Activated CD4-positive, alpha-beta memory T cell treated with anti-CD3 and anti-CD28 coated beads, Interleukin-2, amount 10 ng/mL, durations not matched to agents 7 days and 5 days (primary cell): ENCODE results near the gene ERBB2. TPM values are rescaled to one million over a fixed set of nuclear protein-coding genes. Genes with fewer than 3 reads are reported as not detected.

ENCODE experiments used
- CTCF ChIA-PET: fragments of 350-600 bp; sonication (Branson Sonifier 250); formaldehyde crosslinking; loops from one replicate; lab custom pipeline; 2021; ENCODE audit warnings: antibody characterized with exemption, inconsistent platforms; lab: Charles Lee
- POLR2A ChIA-PET: fragments of 350-600 bp; sonication (Branson Sonifier 250); formaldehyde crosslinking; loops from one replicate; lab custom pipeline; 2021; ENCODE audit warnings: antibody characterized with exemption; lab: Charles Lee
- DNase-seq: peaks from one replicate; pipeline ENCODE4 v3.0.0-alpha.2; 2020
- H3K27ac Mint-ChIP-seq: one replicate; pipeline ENCODE4 v1.8.0; 2021; ENCODE audit warnings: mild to moderate bottlenecking, mixed read lengths
- H3K27me3 Mint-ChIP-seq: one replicate; pipeline ENCODE4 v1.8.0; 2021; ENCODE audit warnings: mixed read lengths
- H3K36me3 Mint-ChIP-seq: one replicate; pipeline ENCODE4 v1.8.0; 2021; ENCODE audit warnings: low read depth, mixed read lengths
- H3K4me1 Mint-ChIP-seq: one replicate; pipeline ENCODE4 v1.8.0; 2021; ENCODE audit warnings: mixed read lengths
- H3K4me3 Mint-ChIP-seq: one replicate; pipeline ENCODE4 v1.8.0; 2021; ENCODE audit warnings: mild to moderate bottlenecking, mixed read lengths
- H3K9me3 Mint-ChIP-seq: one replicate; pipeline ENCODE4 v1.8.0; 2021; ENCODE audit warnings: mixed read lengths
- total RNA-seq, 2 experiments: library from RNA; stranded (reverse); gene quantifications; one replicate each; pipeline ENCODE4 v1.2.3, GENCODE V29; 2021

Gene ERBB2
- total RNA-seq, 2 experiments from 2014 or later, result 5.1 to 6.0 TPM

DNA sequence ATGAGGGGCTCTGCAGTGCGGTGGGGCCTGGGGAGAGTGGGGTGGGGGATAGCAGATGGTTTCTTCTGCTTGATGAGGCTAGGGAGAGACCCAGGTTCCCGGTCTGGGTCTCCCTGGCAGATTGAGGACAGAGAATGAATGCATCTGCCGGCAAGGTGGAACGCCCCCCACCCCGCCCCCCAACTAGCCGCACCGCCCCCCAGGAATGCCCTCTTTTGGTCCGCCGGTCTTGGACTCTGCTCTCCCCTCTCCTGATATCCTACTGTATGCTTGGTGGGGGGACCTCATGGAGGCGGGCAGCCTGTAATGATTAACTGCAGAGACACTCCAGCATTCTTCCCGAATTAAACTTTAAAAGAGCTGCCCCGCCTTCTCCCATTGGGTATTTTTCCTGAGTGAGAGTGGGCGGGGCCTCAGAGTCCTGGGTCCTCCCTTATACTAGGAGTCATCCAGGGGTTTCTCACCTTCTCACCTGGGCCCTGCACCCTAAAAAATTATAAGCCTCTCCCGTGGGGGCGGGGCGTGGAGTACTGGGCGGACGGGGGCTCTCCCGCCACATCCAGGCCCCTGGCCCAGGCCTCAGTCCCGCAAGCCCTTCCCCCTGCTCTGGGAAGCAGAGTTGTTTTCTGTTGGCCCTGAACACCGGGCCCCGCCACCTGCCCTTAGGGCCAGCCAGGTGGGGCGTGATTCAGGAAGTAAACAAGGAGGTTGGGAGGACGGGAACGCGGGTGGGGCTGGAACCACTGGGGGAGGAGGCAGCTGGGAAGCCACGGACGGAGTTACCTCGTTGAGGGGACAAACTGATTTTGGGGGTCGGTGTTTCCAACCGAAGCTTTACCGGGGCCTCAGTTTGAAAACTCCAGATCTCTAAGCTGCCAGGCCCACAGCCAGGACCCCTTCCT, 39.4 kb downstream of the ERBB2 start:
- no peak for DNase-seq
- peaks cover 24% of the 10 kb centered on the region for H3K4me1 Mint-ChIP-seq
- no peak overlapping the region for H3K4me3 Mint-ChIP-seq
- CTCF ChIA-PET, result interaction anchor here (0.6 kb wide), 1 partner anchor 9 kb away, joined by 3 read pairs; the partner anchor contains the start of gene MIEN1
- no peak overlapping the region for H3K27ac Mint-ChIP-seq
- POLR2A ChIA-PET, result interaction anchor here (1.8 kb wide), 1 partner anchor 9 kb away, joined by 6 read pairs; the partner anchor contains the start of gene MIEN1
- peaks cover 17% of the 10 kb centered on the region for H3K27me3 Mint-ChIP-seq
- H3K36me3 Mint-ChIP-seq, result no peaks in the 10 kb centered on the region
- H3K9me3 Mint-ChIP-seq, result no peaks in the 10 kb centered on the region

DNA sequence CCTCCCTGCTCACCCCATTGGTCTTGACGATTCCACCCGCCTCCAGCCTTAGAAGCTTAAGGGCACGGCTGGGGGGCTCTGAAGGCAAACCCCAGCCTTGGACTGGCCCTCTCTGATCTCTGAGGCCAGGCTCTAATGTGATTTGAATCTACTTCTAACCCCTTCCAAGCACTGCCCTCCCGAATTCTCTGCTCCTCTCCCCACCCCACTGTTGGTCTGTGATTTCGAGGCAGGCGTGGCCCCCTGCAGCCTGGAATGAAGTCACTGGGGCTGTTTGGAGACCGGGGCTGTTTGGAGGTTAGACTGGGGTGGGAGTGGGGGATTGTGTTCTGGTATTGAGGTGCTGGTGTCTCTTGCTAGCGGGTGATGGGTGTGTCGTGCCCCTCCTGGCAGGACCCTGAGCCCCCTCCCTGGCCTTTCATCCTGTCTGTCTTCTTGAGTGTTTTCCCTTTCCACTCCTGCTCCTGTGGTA, 40.1 kb downstream of the ERBB2 start:
- H3K36me3 Mint-ChIP-seq, result no peaks in the 10 kb centered on the region
- ChIA-PET POLR2A (interaction anchor here (1.8 kb wide), 1 partner anchor 10 kb away, joined by 6 read pairs; the partner anchor contains the start of gene MIEN1), CTCF (no interaction called here)
- H3K27me3 Mint-ChIP-seq, result peaks cover 17% of the 10 kb centered on the region
- peaks cover 24% of the 10 kb centered on the region for H3K4me1 Mint-ChIP-seq
- no peak overlapping the region for H3K4me3 Mint-ChIP-seq
- H3K27ac Mint-ChIP-seq, result no peak overlapping the region
- H3K9me3 Mint-ChIP-seq, result no peaks in the 10 kb centered on the region
- DNase-seq, result no peak

DNA sequence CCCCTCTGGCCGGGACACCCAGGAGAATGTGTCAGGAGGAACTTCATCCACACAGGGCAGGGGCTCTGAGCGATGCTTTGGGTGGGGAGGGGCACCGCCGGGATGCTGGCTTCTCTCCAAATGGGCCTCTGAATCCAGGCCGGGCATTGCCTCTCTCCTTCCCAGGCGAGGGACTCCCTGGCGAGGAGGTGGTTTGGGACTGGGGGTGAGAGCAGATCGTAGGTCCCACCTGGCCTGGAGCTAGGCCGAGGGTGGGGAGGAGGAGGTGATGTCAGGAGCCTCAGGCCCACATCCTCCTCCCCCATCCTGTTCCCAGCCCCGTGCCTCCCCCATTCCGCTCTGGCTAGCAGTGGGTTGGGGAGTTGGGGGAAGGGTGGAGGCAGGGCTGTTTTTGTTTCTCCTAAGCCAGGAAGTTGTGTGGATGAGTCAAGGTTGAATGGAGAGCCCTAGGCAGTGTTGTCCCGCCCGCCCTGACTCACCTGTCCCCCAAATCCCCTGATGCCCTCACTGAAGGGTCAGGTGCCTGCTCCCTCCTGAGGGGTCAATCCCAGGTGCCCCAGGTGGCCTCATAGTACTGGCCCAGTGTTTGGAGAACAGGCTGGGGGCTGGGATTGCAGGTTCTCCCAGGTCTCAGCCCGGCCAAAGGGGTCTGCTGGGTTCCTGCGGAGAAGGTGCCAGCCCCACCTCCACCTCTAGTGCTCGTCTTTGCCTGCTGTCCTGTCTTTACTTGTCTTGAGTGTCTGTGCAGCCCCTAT, 40.7 kb downstream of the ERBB2 start:
- H3K36me3 Mint-ChIP-seq, result no peaks in the 10 kb centered on the region
- H3K27ac Mint-ChIP-seq, result no peak overlapping the region
- no peak overlapping the region for H3K4me3 Mint-ChIP-seq
- H3K4me1 Mint-ChIP-seq, result peaks cover 24% of the 10 kb centered on the region
- ChIA-PET POLR2A (interaction anchor here (1.8 kb wide), 1 partner anchor 10 kb away, joined by 6 read pairs; the partner anchor contains the start of gene MIEN1), CTCF (no interaction called here)
- H3K27me3 Mint-ChIP-seq, result peaks cover 16% of the 10 kb centered on the region
- DNase-seq, result no peak
- H3K9me3 Mint-ChIP-seq, result no peaks in the 10 kb centered on the region

DNA sequence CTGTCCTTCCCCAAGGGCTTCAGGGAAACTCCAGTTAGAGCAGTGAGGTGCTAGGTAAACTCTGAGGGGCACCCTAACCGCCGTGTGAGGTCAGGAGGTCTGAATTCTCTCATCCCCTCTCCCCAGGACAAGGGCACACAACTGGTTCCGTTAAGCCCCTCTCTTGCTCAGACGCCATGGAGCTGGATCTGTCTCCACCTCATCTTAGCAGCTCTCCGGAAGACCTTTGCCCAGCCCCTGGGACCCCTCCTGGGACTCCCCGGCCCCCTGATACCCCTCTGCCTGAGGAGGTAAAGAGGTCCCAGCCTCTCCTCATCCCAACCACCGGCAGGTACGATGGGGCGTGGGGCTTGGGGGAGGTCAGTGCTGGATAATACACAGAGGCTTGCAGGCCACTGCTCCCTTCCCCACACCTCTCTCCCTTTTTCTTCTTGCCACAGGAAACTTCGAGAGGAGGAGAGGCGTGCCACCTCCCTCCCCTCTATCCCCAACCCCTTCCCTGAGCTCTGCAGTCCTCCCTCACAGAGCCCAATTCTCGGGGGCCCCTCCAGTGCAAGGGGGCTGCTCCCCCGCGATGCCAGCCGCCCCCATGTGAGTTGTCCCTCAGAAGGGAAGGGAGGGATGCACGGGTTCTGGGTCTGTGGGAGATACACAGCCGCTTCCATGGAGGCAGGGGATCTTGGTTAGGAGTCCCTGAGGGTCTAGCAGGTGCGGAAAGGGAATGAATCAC, 42.4 kb downstream of the ERBB2 start:
- H3K4me3 Mint-ChIP-seq, result no peak overlapping the region
- H3K4me1 Mint-ChIP-seq, result peaks cover 24% of the 10 kb centered on the region
- POLR2A ChIA-PET, result no interaction called here
- H3K27ac Mint-ChIP-seq, result no peak overlapping the region
- no peak for DNase-seq
- peaks cover 6% of the 10 kb centered on the region for H3K27me3 Mint-ChIP-seq
- CTCF ChIA-PET, result interaction anchor here (0.6 to 0.7 kb wide), 2 partner anchors 13 to 218 kb away, joined by 3 to 4 read pairs; no protein-coding TSS in a partner anchor
- no peaks in the 10 kb centered on the region for H3K36me3 Mint-ChIP-seq
- H3K9me3 Mint-ChIP-seq, result no peaks in the 10 kb centered on the region

DNA sequence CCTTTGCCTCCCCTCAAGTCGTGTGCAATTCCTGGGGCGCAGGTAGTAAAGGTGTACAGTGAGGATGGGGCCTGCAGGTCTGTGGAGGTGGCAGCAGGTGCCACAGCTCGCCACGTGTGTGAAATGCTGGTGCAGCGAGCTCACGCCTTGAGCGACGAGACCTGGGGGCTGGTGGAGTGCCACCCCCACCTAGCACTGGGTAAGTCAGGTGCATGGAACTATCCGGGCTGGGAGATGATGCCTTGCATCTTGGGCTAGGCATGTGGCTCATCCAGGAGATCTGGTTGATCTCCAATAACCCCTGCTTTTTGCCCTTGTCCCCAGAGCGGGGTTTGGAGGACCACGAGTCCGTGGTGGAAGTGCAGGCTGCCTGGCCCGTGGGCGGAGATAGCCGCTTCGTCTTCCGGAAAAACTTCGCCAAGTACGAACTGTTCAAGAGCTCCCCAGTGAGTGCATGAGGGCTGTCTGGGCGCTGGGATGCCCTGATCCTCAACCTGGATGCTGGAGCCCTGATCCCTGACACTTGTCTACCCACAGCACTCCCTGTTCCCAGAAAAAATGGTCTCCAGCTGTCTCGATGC, 43.1 kb downstream of the ERBB2 start:
- Mint-ChIP-seq H3K4me3 (no peak overlapping the region), H3K27me3 (peaks cover 3% of the 10 kb centered on the region), H3K36me3 (no peaks in the 10 kb centered on the region), H3K27ac (no peak overlapping the region), H3K9me3 (no peaks in the 10 kb centered on the region), H3K4me1 (peaks cover 24% of the 10 kb centered on the region)
- ChIA-PET POLR2A (no interaction called here), CTCF (interaction anchor here (0.6 to 0.7 kb wide), 2 partner anchors 14 to 217 kb away, joined by 3 to 4 read pairs; no protein-coding TSS in a partner anchor)
- DNase-seq, result no peak

DNA sequence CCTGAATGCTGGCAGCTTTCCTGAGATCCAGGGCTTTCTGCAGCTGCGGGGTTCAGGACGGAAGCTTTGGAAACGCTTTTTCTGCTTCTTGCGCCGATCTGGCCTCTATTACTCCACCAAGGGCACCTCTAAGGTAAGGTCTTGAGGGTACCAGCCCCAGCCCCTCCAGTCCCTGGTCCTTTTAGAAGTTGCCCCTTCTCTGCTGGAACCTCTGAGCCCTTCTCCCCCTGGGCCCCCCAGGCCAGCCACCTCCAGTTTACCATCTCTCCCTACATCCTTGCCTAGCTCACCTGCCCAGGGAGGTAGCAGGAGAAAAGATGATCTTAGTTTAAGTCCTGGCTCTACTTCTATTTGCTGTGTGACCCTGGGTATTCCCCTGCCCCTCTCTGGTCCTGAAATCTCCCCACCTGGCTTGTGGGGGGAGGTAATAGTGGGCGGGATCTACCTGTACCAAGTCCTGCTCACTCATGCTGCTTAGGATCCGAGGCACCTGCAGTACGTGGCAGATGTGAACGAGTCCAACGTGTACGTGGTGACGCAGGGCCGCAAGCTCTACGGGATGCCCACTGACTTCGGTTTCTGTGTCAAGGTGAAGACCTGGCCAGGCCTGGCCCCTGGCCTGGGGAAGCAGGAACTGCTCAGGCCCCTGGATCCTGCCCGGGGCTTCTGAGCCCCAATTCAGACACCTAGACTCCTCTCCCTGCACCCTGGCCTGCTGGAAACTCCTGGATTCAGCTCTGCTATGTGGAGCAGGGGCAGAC, 44.4 kb downstream of the ERBB2 start:
- H3K27ac Mint-ChIP-seq, result no peak overlapping the region
- H3K27me3 Mint-ChIP-seq, result no peaks in the 10 kb centered on the region
- no peaks in the 10 kb centered on the region for H3K9me3 Mint-ChIP-seq
- POLR2A ChIA-PET, result interaction anchor here (0.5 to 0.7 kb wide), 2 partner anchors 13 to 33 kb away, joined by 3 read pairs; no protein-coding TSS in a partner anchor
- DNase-seq, result no peak
- no peaks in the 10 kb centered on the region for H3K36me3 Mint-ChIP-seq
- no peak overlapping the region for H3K4me3 Mint-ChIP-seq
- peaks cover 16% of the 10 kb centered on the region for H3K4me1 Mint-ChIP-seq
- CTCF ChIA-PET, result no interaction called here

DNA sequence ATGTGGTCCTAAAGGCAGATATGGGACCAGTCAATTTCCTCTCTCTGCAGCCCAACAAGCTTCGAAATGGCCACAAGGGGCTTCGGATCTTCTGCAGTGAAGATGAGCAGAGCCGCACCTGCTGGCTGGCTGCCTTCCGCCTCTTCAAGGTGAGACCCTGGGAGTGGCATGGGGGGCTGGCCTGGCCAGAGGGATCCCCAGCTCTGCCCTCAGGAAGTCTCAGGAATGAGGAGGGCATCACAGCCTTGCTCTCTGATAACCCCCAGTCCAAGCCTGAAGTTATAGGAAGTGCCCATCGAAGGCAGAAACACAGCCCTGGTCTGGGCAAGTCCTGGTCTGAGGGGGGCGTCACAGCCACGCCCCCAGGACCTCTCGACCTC, 45.0 kb downstream of the ERBB2 start:
- DNase-seq, result no peak
- peaks cover 13% of the 10 kb centered on the region for H3K4me1 Mint-ChIP-seq

GRCh38 chr17:39745335-39746144, 45.7 kb downstream of the ERBB2 start:
- ChIA-PET POLR2A (no interaction called here), CTCF (interaction anchor here (1.2 kb wide), 1 partner anchor 15 kb away, joined by 4 read pairs; the partner anchor contains the start of gene MIEN1)
- DNase-seq, result no peak

More for the DNA sequence above, 45.0 kb downstream of the ERBB2 start:
- CTCF ChIA-PET, result no interaction called here
- H3K27me3 Mint-ChIP-seq, result no peaks in the 10 kb centered on the region
- no peak overlapping the region for H3K4me3 Mint-ChIP-seq
- no peak overlapping the region for H3K27ac Mint-ChIP-seq
- POLR2A ChIA-PET, result interaction anchor here (0.5 to 0.7 kb wide), 2 partner anchors 13 to 33 kb away, joined by 3 read pairs; no protein-coding TSS in a partner anchor
- no peaks in the 10 kb centered on the region for H3K9me3 Mint-ChIP-seq
- H3K36me3 Mint-ChIP-seq, result no peaks in the 10 kb centered on the region

GRCh38 chr17:39746145-39746461, 46.2 kb downstream of the ERBB2 start:
- no peak overlapping the region for H3K4me3 Mint-ChIP-seq
- ChIA-PET POLR2A (no interaction called here), CTCF (interaction anchor here (1.2 kb wide), 1 partner anchor 15 kb away, joined by 4 read pairs; the partner anchor contains the start of gene MIEN1)
- H3K4me1 Mint-ChIP-seq, result peaks cover under 1% of the 10 kb centered on the region
- no peaks in the 10 kb centered on the region for H3K27me3 Mint-ChIP-seq
- H3K27ac Mint-ChIP-seq, result no peak overlapping the region
- H3K9me3 Mint-ChIP-seq, result no peaks in the 10 kb centered on the region
- H3K36me3 Mint-ChIP-seq, result no peaks in the 10 kb centered on the region
- DNase-seq, result no peak

More at GRCh38 chr17:39745335-39746144, 45.7 kb downstream of the ERBB2 start:
- peaks cover 6% of the 10 kb centered on the region for H3K4me1 Mint-ChIP-seq
- no peaks in the 10 kb centered on the region for H3K27me3 Mint-ChIP-seq
- H3K4me3 Mint-ChIP-seq, result no peak overlapping the region
- no peak overlapping the region for H3K27ac Mint-ChIP-seq
- no peaks in the 10 kb centered on the region for H3K9me3 Mint-ChIP-seq
- no peaks in the 10 kb centered on the region for H3K36me3 Mint-ChIP-seq

- Mint-ChIP-seq H3K4me3 (no peak overlapping the region), H3K9me3 (no peaks in the 10 kb centered on the region), H3K36me3 (no peaks in the 10 kb centered on the region), H3K27ac (no peak overlapping the region), H3K27me3 (no peaks in the 10 kb centered on the region), H3K4me1 (peaks cover 6% of the 10 kb centered on the region)
- CTCF ChIA-PET, result interaction anchor here (1.5 kb wide), 1 partner anchor 17 kb away, joined by 3 read pairs; no protein-coding TSS in a partner anchor
- DNase-seq, result no peak
- POLR2A ChIA-PET, result interaction anchor here (1.3 kb wide), 1 partner anchor 19 kb away, joined by 3 read pairs; no protein-coding TSS in a partner anchor
Measured at GRCh38 chr17:39747745-39748144, 47.9 kb downstream of the ERBB2 start.
